HepG2 (cell line): ENCODE data around the gene AGR2. TPM values are rescaled to one million over a fixed set of nuclear protein-coding genes. Genes with fewer than 3 reads are reported as not detected.

Experiments used
- ATAC-seq: fragments of 200-7000 bp; cut with Tn5 transposase; 3 replicates; pipeline ENCODE4 v1.9.1; 2020; ENCODE audit warnings: mild to moderate bottlenecking, moderate library complexity
- BruUV-seq: library from RNA; stranded (reverse); fragments of 400-500 nt; replicated peaks from 2 replicates; lab custom pipeline; 2021; lab: Mats Ljungman, UMichigan
- CTCF ChIA-PET: fragments of 300-600 bp; formaldehyde crosslinking; extraction: SDS; loops from one replicate; lab custom pipeline; 2021; ENCODE audit warnings: low total read pairs, inconsistent platforms, low intra/inter-chr PET ratio; lab: Yijun Ruan, JAX
- POLR2A ChIA-PET: fragments of 350-600 bp; sonication (Branson Sonifier 250); formaldehyde crosslinking; loops from one replicate; lab custom pipeline; 2020; ENCODE audit warnings: antibody characterized with exemption, inconsistent platforms; lab: Yijun Ruan, JAX
- DNase-seq: peaks from one replicate; pipeline ENCODE4 v3.0.0-alpha.2; 2015; ENCODE audit warnings: low spot score
- FAIRE-seq: peaks from 3 replicates; lab custom pipeline; 2011; peaks lifted over from hg19 to GRCh38; lab: Jason Lieb, UNC
- H2AFZ ChIP-seq: one replicate; pipeline ENCODE4 v1.6.1; 2011; ENCODE audit warnings: low read length, inconsistent platforms
- H3K27ac ChIP-seq: fragments of 300-600 bp; 3 replicates; pipeline ENCODE4 v1.8.0; 2011; ENCODE audit warnings: mixed run types, mild to moderate bottlenecking, mixed read lengths, low read length, inconsistent platforms; ENCODE audit not compliant: insufficient read depth; ENCODE audit errors: extremely low read length
- H3K27me3 ChIP-seq, 2 experiments: fragments of 200-600 bp in 1 of 2; 2 replicates in 1 of 2; 3 replicates in 1 of 2; pipeline versions ENCODE4 v1.6.0 to v1.8.0; 2011; ENCODE audit warnings: low read length in 2 of 2, mild to moderate bottlenecking in 2 of 2, moderate library complexity in 2 of 2, inconsistent platforms in 1 of 2; ENCODE audit not compliant: insufficient read depth in 2 of 2, control insufficient read depth in 1 of 2
- H3K36me3 ChIP-seq, 2 experiments: fragments of 200-600 bp in 1 of 2; replicated peaks in 1 of 2; 2 replicates in 1 of 2; 3 replicates in 1 of 2; pipeline versions ENCODE4 v1.5.1 to v1.8.0; 2011; ENCODE audit warnings: low read length in 2 of 2, inconsistent platforms in 1 of 2; ENCODE audit not compliant: insufficient read depth in 2 of 2, control insufficient read depth in 1 of 2
- H3K4me1 ChIP-seq: 2 replicates; pipeline ENCODE4 v1.5.1; 2012; ENCODE audit warnings: low read length, inconsistent platforms; ENCODE audit not compliant: insufficient read depth
- H3K4me2 ChIP-seq: 2 replicates; pipeline ENCODE4 v1.6.0; 2011; ENCODE audit warnings: low read depth, low read length, inconsistent platforms
- H3K4me3 ChIP-seq, 3 experiments: fragments of 200-600 bp in 1 of 3; sonication (generic), shearing (Covaris generic) in 1 of 3; replicated peaks in 1 of 3; 2 replicates each; pipeline ENCODE4 v1.5.1; 2011 to 2016; ENCODE audit warnings: low read length in 3 of 3, inconsistent platforms in 2 of 3, low read depth in 2 of 3, mild to moderate bottlenecking in 2 of 3, control low read depth in 1 of 3, mixed read lengths in 1 of 3; ENCODE audit not compliant: insufficient read depth in 1 of 3
- H3K79me2 ChIP-seq: one replicate; pipeline ENCODE4 v1.6.1; 2011; ENCODE audit warnings: low read length, inconsistent platforms; ENCODE audit not compliant: insufficient read depth
- H3K9ac ChIP-seq: 2 replicates; pipeline ENCODE4 v1.6.0; 2011; ENCODE audit warnings: mild to moderate bottlenecking, low read depth, low read length, inconsistent platforms; ENCODE audit not compliant: insufficient read depth
- H3K9me3 ChIP-seq: 2 replicates; pipeline ENCODE4 v1.5.1; 2012; ENCODE audit warnings: mild to moderate bottlenecking, low read length
- H4K20me1 ChIP-seq: 2 replicates; pipeline ENCODE4 v1.6.0; 2011; ENCODE audit warnings: inconsistent platforms, mild to moderate bottlenecking, low read length, moderate library complexity; ENCODE audit not compliant: insufficient read depth
- FIP1L1 ChIP-seq: fragments of 200-400 bp; formaldehyde crosslinking; IDR thresholded peaks from 2 replicates; pipeline ENCODE4 v1.6.1; 2018; ENCODE audit warnings: low read depth, mild to moderate bottlenecking, low read length, moderate library complexity, borderline replicate concordance; ENCODE audit not compliant: insufficient read depth
- FOXO1 ChIP-seq: sonication (generic); formaldehyde crosslinking; IDR thresholded peaks from 2 replicates; pipeline ENCODE4 v1.4.0; 2020; ENCODE audit warnings: missing genetic modification reagents
- GPN1 ChIP-seq: sonication (generic); formaldehyde crosslinking; IDR thresholded peaks from 2 replicates; pipeline ENCODE4 v1.5.1; 2020; ENCODE audit warnings: missing genetic modification reagents, borderline replicate concordance
- HNF4G ChIP-seq, 2 experiments: sonication (generic) in 1 of 2; formaldehyde crosslinking in 1 of 2; IDR thresholded peaks; 2 replicates each; pipeline versions ENCODE4 v1.4.0 to v1.6.1; 2011 to 2020; ENCODE audit warnings: borderline replicate concordance in 2 of 2, low read depth in 2 of 2, mild to moderate bottlenecking in 2 of 2, low read length in 1 of 2, missing genetic modification reagents in 1 of 2, moderate library complexity in 1 of 2
- HNRNPL ChIP-seq: fragments of 200-400 bp; formaldehyde crosslinking; IDR thresholded peaks from 2 replicates; pipeline ENCODE4 v1.6.1; 2017; ENCODE audit warnings: mild to moderate bottlenecking, low read depth, low read length
- HNRNPLL ChIP-seq: fragments of 200-400 bp; formaldehyde crosslinking; IDR thresholded peaks from 2 replicates; pipeline ENCODE4 v1.6.1; 2017; ENCODE audit warnings: mild to moderate bottlenecking, low read depth, low read length; ENCODE audit not compliant: poor library complexity, severe bottlenecking
- JDP2 ChIP-seq: sonication (generic); formaldehyde crosslinking; IDR thresholded peaks from 2 replicates; pipeline ENCODE4 v1.8.1; 2022; ENCODE audit warnings: missing genetic modification reagents, borderline replicate concordance
- PRMT3 ChIP-seq: sonication (generic); formaldehyde crosslinking; IDR thresholded peaks from 2 replicates; pipeline ENCODE4 v1.8.1; 2022; ENCODE audit warnings: low read depth, mild to moderate bottlenecking, moderate library complexity, missing genetic modification reagents, borderline replicate concordance
- RARA ChIP-seq: IDR thresholded peaks from 2 replicates; pipeline ENCODE4 v1.6.1; 2016; ENCODE audit warnings: missing genetic modification reagents, missing compliant biosample characterization
- TBP ChIP-seq: sonication (generic); formaldehyde crosslinking; IDR thresholded peaks from 2 replicates; pipeline ENCODE4 v1.5.0; 2020; ENCODE audit warnings: missing genetic modification reagents
- ZFP36 ChIP-seq: fragments of 150-350 bp; IDR thresholded peaks from 2 replicates; pipeline ENCODE4 v1.6.1; 2018; ENCODE audit warnings: borderline replicate concordance, low read length, low read depth; ENCODE audit not compliant: partially characterized antibody
- ZNF205 ChIP-seq: IDR thresholded peaks from 2 replicates; pipeline ENCODE4 v1.6.1; 2018; ENCODE audit warnings: missing biosample characterization, missing genetic modification reagents
- ZNF775 ChIP-seq: sonication (generic); formaldehyde crosslinking; IDR thresholded peaks from 2 replicates; pipeline ENCODE4 v1.4.0; 2020; ENCODE audit warnings: missing genetic modification reagents, mild to moderate bottlenecking, moderate library complexity, borderline replicate concordance
- ZNF782 ChIP-seq: sonication (generic); formaldehyde crosslinking; IDR thresholded peaks from 2 replicates; pipeline ENCODE4 v1.4.0; 2020; ENCODE audit warnings: missing genetic modification reagents, mild to moderate bottlenecking, borderline replicate concordance
- ZNF792 ChIP-seq: IDR thresholded peaks from 2 replicates; pipeline ENCODE4 v1.6.1; 2016
- ZNF839 ChIP-seq: sonication (generic); formaldehyde crosslinking; IDR thresholded peaks from 2 replicates; pipeline ENCODE4 v1.4.0; 2020; ENCODE audit warnings: missing genetic modification reagents, mild to moderate bottlenecking, borderline replicate concordance
- WGBS: methylation state at CpG from one replicate; pipeline ENCODE4 v1.1.6; 2017; ENCODE audit warnings: low lambda C conversion rate; 5-methylcytosine and 5-hydroxymethylcytosine counted together
- in situ Hi-C: cut with HindIII; loops from 2 replicates; pipeline ENCODE4 v1.10.0; 2017; ENCODE audit warnings: low pct_unique_long_range_greater_than_20kb; ENCODE audit not compliant: extremely low pct_ligation_motif_present
- intact Hi-C: fragments of 100-400 bp; cut with micrococcal nuclease; formaldehyde crosslinking; loops from one replicate; pipeline ENCODE4 v1.10.0; 2022; ENCODE audit not compliant: unreplicated experiment
- polyA plus RNA-seq, 8 experiments: library from polyadenylated mRNA; depleted of rRNA in 3 of 8; stranded (reverse) in 7 of 8; unstranded in 1 of 8; fragments of >200 nt; fragmentation: Illumina TruSeq in 4 of 8; extraction: Trizol in 4 of 8; gene quantifications; 2 replicates each; pipeline versions ENCODE4 v1.2.1 to v1.2.3, GENCODE V29; 2011 to 2016; ENCODE audit warnings: low read depth in 4 of 8, missing spikeins in 1 of 8, mixed read lengths in 1 of 8; ENCODE audit not compliant: insufficient read depth in 1 of 8
- total RNA-seq, 5 experiments: library from RNA; depleted of rRNA; stranded (reverse); fragments of >200 nt; fragmentation: Illumina TruSeq; extraction: Trizol; gene quantifications; 2 replicates each; pipeline ENCODE4 v1.2.3, GENCODE V29; 2016; ENCODE audit warnings: low read depth in 1 of 5
- TF ChIP-seq, protein P1 (sequence below): sonication (generic); formaldehyde crosslinking; IDR thresholded peaks from 2 replicates; pipeline ENCODE4 v1.8.1; 2023; ENCODE audit warnings: mild to moderate bottlenecking, missing genetic modification reagents, borderline replicate concordance
- TF ChIP-seq, protein P2 (sequence below): sonication (generic); formaldehyde crosslinking; IDR thresholded peaks from 2 replicates; pipeline ENCODE4 v1.4.0; 2020; ENCODE audit warnings: mild to moderate bottlenecking, missing genetic modification reagents

The AGR2 gene
- total and polyA plus RNA-seq, 2 of the 13 experiments (the other 11 are each of a cell fraction or from before 2014, with no cell fraction given): 1.7 to 2.9 TPM

DNA sequence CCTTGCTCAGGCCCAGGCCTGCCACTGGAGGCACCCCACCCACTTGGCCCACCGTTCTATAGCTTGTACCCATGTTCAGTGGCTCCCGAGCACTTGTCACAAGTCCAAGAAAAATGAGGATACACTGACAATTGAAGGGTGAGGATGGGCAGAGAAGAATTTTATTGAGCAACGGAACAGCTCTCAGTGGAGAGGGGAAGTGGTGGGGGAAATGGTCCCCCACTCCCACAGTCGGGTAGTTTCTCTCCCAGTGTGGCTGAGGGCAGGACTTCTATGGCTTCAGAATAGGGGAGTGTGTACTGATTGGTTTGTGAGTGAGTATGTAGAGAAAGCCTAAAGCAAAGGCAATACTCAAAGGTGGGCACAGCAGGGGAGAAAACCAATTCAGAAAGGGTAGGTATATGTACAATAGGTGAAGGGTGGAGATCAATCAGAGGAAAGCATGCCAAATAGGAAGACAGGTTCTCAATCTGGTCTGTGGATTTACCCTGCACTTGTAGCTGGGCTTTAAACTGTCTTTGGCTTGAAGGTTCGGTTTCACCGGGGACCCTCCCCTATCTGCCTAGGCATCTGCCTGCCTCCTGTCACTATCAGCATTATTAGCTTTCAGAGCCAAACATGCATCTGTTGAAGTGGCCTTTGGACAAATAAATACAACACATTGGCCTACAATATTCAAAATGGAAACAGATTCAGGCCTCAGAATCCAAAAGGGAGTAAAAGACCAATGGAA, 60.1 kb downstream of the AGR2 start:
- no peaks in the 10 kb centered on the region for H3K9me3 ChIP-seq
- ATAC-seq: no peak
- TF ChIP-seq, protein P1, sequence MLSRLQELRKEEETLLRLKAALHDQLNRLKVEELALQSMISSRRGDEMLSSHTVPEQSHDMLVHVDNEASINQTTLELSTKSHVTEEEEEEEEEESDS (CRISPR knock-in tag): no peak
- no peak for TF ChIP-seq RARA (CRISPR knock-in tag)
- TF ChIP-seq, protein P2, sequence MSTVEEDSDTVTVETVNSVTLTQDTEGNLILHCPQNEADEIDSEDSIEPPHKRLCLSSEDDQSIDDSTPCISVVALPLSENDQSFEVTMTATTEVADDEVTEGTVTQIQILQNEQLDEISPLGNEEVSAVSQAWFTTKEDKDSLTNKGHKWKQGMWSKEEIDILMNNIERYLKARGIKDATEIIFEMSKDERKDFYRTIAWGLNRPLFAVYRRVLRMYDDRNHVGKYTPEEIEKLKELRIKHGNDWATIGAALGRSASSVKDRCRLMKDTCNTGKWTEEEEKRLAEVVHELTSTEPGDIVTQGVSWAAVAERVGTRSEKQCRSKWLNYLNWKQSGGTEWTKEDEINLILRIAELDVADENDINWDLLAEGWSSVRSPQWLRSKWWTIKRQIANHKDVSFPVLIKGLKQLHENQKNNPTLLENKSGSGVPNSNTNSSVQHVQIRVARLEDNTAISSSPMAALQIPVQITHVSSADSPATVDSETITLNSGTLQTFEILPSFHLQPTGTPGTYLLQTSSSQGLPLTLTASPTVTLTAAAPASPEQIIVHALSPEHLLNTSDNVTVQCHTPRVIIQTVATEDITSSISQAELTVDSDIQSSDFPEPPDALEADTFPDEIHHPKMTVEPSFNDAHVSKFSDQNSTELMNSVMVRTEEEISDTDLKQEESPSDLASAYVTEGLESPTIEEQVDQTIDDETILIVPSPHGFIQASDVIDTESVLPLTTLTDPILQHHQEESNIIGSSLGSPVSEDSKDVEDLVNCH (CRISPR knock-in tag): no peak
- no peak for TF ChIP-seq ZNF792 (CRISPR knock-in tag)
- TF ChIP-seq FIP1L1: no peak
- no peak for TF ChIP-seq PRMT3 (CRISPR knock-in tag)
- no peak for TF ChIP-seq HNRNPL
- no peak for TF ChIP-seq ZFP36
- no peak for TF ChIP-seq ZNF775
- no peak for TF ChIP-seq TBP
- no peak for TF ChIP-seq ZNF839 (CRISPR knock-in tag)
- no peak for TF ChIP-seq HNRNPLL
- TF ChIP-seq GPN1 (CRISPR knock-in tag): no peak
- no peak for TF ChIP-seq ZNF205 (CRISPR knock-in tag)
- TF ChIP-seq ZNF782 (CRISPR knock-in tag): no peak
- no peak for TF ChIP-seq HNF4G (IDR thresholded peaks at IDR 0.05; ENCODE audit: borderline replicate concordance, low read depth, low read length)
- no peak for TF ChIP-seq HNF4G (CRISPR knock-in tag; IDR thresholded peaks at IDR 0.05; ENCODE audit: borderline replicate concordance, low read depth)
- no peak for TF ChIP-seq JDP2 (CRISPR knock-in tag)
- TF ChIP-seq FOXO1 (CRISPR knock-in tag): no peak
- intact Hi-C loops (no loop called here), in situ Hi-C loops (no loop called here)
- 0 out of 2 replicates have a peak, but pooled peaks cover 6% of the 10 kb centered on the region for H3K4me1 ChIP-seq
- H4K20me1 ChIP-seq: no peaks in the 10 kb centered on the region
- no peak overlapping the region for H3K4me2 ChIP-seq
- BruUV-seq: no TSS peak
- no peak overlapping the region for H3K9ac ChIP-seq
- no peak for FAIRE-seq
- no peaks in the 10 kb centered on the region for H3K27me3 ChIP-seq
- no peak overlapping the region for H3K27ac ChIP-seq
- POLR2A ChIA-PET: no interaction called here
- no peaks in the 10 kb centered on the region for H3K36me3 ChIP-seq
- WGBS: 13% methylated on average over 6 of the region's 6 CpGs
- H3K79me2 ChIP-seq: no peaks in the 10 kb centered on the region
- no peak for DNase-seq
- H2AFZ ChIP-seq: no peak overlapping the region
- no peak overlapping the region for H3K4me3 ChIP-seq
- CTCF ChIA-PET: no interaction called here
